ENCODE results near the gene SLITRK1.

GRCh38 chr13:83845106-83845505, 37.2 kb downstream of the SLITRK1 start:
- TF ChIP-seq CTCF (conservative IDR thresholded peaks at IDR 0.05 in 1 of 2, IDR thresholded peaks at IDR 0.05 in 1 of 2; ENCODE audit: low read depth in 1 of 2, low read length in 2 of 2) (no peak), EZH2 (IDR thresholded peaks at IDR 0.05; ENCODE audit: low read length, missing control alignments) (no peak)
